Measurements from ENCODE around the gene CTSA.

DNA sequence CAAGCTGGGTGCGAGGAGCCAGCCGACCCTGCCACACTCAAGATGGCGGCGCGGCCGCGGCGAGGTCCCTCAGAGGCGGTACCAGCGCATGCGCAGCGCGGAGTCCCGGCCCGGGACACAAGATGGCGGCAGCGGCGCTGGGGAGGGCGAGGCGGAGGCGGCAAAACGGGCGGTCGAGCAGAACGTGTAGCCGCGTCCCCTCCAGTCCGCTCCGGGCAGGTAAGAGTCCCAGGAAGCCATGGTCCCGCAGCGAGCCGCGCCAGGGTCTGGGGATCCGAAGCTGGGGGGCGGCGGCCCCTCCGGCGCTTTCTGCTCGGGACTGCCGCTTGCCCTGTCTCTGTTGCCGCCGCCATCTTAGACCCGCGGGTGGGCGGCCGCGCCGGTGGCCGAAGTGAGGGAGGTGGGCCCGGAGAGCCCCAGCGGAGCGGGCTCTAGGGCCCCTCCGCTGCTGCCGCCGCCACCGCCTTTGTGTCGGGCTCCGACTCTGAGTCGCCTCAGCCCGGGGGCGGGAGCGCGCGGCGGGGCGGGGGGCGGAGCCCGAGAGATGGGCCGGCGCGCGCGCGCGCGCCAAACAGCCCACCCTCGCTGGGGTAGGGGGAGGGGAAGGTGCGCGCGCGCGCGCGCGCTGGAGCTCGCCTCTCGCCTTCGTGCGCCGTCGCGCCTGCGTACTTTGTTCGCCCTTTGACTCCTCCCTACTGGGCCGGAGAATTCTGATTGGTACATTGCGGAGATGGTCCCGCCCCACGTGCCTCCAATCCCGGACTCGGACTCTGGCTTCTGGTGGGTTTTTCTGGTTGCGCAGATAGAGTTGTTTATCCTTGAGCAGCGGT is 43.7 kb downstream of the CTSA start, which contains the start of gene PCIF1:
- TF ChIP-seq POLR2AphosphoS5 (IDR thresholded peaks at IDR 0.05; ENCODE audit: low read depth) (peak; percentile 91), CTCF (conservative IDR thresholded peaks at IDR 0.05; ENCODE audit: low read depth in 2 of 2) (no peak), EZH2 (IDR thresholded peaks at IDR 0.05; ENCODE audit: low read depth, unreplicated experiment) (no peak), NANOG (IDR thresholded peaks at IDR 0.05; ENCODE audit: borderline replicate concordance) (no peak), CREB1 (CRISPR knock-in tag; IDR thresholded peaks at IDR 0.05; ENCODE audit: low read depth) (no peak), JUNB (IDR thresholded peaks at IDR 0.05; ENCODE audit: unreplicated experiment) (no peak), ZNF331 (CRISPR knock-in tag; IDR thresholded peaks at IDR 0.05; ENCODE audit: low read depth) (no peak), EZH2phosphoT487 (IDR thresholded peaks at IDR 0.05; ENCODE audit: unreplicated experiment) (no peak), ETS1 (IDR thresholded peaks at IDR 0.05) (peak; percentile 87), STAT1 (IDR thresholded peaks at IDR 0.05; ENCODE audit: unreplicated experiment) (no peak), ZNF114 (CRISPR knock-in tag; IDR thresholded peaks at IDR 0.05) (no peak)
- TF ChIP-seq, protein P1, sequence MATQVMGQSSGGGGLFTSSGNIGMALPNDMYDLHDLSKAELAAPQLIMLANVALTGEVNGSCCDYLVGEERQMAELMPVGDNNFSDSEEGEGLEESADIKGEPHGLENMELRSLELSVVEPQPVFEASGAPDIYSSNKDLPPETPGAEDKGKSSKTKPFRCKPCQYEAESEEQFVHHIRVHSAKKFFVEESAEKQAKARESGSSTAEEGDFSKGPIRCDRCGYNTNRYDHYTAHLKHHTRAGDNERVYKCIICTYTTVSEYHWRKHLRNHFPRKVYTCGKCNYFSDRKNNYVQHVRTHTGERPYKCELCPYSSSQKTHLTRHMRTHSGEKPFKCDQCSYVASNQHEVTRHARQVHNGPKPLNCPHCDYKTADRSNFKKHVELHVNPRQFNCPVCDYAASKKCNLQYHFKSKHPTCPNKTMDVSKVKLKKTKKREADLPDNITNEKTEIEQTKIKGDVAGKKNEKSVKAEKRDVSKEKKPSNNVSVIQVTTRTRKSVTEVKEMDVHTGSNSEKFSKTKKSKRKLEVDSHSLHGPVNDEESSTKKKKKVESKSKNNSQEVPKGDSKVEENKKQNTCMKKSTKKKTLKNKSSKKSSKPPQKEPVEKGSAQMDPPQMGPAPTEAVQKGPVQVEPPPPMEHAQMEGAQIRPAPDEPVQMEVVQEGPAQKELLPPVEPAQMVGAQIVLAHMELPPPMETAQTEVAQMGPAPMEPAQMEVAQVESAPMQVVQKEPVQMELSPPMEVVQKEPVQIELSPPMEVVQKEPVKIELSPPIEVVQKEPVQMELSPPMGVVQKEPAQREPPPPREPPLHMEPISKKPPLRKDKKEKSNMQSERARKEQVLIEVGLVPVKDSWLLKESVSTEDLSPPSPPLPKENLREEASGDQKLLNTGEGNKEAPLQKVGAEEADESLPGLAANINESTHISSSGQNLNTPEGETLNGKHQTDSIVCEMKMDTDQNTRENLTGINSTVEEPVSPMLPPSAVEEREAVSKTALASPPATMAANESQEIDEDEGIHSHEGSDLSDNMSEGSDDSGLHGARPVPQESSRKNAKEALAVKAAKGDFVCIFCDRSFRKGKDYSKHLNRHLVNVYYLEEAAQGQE (IDR thresholded peaks at IDR 0.05; ENCODE audit: unreplicated experiment): no peak

Measured in GM23338 (cell line).